Fibroblast of villous mesenchyme (primary cell): ENCODE measurements around the gene ANXA6. TPM values are rescaled to one million over a fixed set of nuclear protein-coding genes. Genes with fewer than 3 reads are reported as not detected.

ENCODE experiments used
- DNase-seq: peaks from one replicate; pipeline ENCODE4 v3.0.0-alpha.2; 2010; ENCODE audit warnings: low read depth
- H3K4me3 ChIP-seq: 2 replicates; pipeline ENCODE4 v1.5.1; 2011; ENCODE audit warnings: low read depth, mild to moderate bottlenecking, low read length
- CTCF ChIP-seq: IDR thresholded peaks from 2 replicates; pipeline ENCODE4 v1.5.1; 2012; ENCODE audit warnings: low read depth, mild to moderate bottlenecking, low read length; ENCODE audit not compliant: insufficient read depth
- total RNA-seq: library from RNA; depleted of rRNA; stranded (reverse); fragments of >200 nt; gene quantifications from 2 replicates; pipeline ENCODE4 v1.2.3, GENCODE V29; 2012

Gene ANXA6
- total RNA-seq, 1 donor, result 537 TPM

DNA sequence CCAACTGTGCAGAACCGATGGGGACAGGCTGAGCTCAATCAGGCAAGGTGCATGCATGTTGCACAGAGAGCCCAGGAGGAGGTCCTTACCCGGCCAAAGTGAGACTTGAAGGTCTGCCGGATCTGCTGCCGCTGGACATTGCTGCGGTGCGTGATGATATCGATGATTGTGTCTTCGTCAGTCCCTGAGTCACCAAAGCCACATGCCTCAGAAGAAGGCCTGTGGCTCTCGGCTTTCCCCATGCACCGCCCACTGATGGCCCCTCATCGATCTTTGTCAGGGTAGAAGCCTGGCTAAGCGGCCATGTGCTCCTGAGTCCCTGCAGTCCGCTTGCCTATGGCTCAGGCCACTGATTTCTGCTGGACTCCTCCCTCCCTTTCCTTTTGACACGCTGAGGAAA, 34.8 kb downstream of the ANXA6 start:
- TF ChIP-seq CTCF, result no peak
- no peak for DNase-seq
- no peak overlapping the region for H3K4me3 ChIP-seq

DNA sequence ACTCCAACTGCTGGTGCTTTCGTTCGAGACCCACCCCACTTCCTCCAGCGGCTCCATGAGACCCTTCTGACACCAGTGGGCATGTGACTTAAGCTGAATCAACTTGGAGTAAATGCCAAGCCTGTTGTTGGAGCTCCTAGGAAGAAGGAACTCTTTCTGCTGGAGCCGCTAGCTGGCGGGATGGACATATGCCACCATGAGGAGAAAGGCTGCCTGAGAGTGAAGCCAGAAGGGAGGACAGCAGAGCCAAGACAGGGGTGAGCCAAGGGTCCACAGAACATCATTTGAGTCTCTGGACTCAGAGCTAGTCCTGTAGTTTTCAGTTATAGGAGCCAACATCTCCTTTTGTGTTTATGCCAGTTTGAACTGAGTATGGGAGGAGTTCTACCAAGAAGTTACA, 35.9 kb downstream of the ANXA6 start:
- no peak for TF ChIP-seq CTCF
- no peak for DNase-seq
- no peak overlapping the region for H3K4me3 ChIP-seq

DNA sequence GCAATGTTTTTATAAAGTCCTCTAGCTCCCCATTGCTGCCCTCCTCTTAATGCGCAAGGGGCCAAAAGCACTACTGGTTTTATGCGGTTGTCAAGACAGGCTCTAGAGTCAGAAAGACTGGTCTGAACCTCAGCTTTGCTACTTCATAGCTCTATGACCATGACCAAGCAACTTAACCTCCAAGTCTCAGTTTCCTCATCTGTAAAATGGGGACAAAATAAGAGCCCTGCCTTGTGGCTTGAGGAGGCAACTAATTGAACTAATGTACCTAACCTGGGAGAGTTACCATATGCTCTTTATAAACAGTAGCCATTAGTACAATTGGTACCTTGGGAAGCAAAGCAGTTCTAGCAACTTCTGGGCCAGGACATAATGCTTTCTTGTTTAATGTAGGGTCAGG, 36.5 kb downstream of the ANXA6 start:
- TF ChIP-seq CTCF, result no peak
- DNase-seq, result no peak
- H3K4me3 ChIP-seq, result no peak overlapping the region

DNA sequence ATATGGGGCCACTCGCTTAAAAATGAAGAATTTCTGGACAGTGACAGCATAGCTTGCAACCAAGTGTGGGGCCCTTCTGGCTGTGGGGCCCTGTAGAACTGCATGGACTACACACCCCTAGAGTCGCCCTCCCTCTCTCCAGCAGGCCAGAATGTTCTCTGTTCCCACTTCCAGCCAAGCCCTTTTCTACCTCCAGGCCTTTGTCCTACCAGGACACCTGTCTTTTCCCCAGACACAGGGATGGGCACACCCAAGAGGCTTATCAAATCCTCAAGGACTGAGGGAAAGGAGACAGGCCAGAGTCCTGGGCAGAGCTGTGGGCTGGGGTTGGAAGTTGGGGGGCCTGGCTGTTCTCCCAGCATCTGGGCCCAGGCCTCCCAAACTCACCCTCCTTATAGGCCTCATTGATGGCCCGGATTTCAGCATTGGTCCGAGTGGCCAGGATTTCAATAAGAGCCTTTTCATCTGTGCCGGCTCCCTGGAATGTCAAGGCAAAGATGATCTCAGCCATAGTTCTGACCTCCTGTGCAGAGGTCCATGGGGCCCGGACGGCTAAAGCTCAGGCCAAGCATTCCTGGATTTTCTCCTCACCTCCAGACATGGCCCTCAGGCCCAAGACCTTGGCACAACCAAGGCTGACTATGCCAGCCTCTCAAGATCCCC, 38.5 kb downstream of the ANXA6 start:
- no peak for TF ChIP-seq CTCF
- H3K4me3 ChIP-seq, result no peak overlapping the region
- DNase-seq, result no peak

- peak; percentile 98 for TF ChIP-seq CTCF
- peak; percentile 66 for DNase-seq
Observed at GRCh38 chr5:151115272-151115905, 42.2 kb downstream of the ANXA6 start.

DNA sequence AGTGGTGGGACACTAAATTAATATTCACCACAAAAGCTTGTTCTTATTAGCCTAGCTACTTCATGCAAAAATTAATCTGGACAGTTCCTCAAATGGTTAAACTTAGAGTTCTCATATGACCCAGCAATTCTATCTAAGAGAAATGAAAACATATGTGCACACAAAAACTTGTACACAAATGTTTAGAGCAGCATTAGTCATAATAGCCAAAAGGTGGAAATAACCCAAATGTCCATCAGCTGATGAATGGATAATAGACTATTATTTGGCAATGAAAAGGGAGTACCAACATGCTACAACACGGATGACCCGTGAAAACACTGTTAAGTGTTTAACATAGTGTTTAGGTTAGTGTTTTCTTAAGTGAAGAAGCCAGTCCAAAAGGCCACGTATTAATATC, 43.9 kb downstream of the ANXA6 start:
- no peak for TF ChIP-seq CTCF
- H3K4me3 ChIP-seq, result no peak overlapping the region
- no peak for DNase-seq

More at GRCh38 chr5:151115272-151115905, 42.2 kb downstream of the ANXA6 start:
- no peak overlapping the region for H3K4me3 ChIP-seq
